T-helper 1 cell treated with Interleukin-12 subunit alpha and Interleukin-12 subunit beta and Interleukin-4 antibody, amounts not matched to agents 30 μg/mL and 1 μg/mL, for 36 hours (primary cell): Measurements from ENCODE around the gene PTPRM.

Experiments
- H3K27ac Mint-ChIP-seq: one replicate; pipeline ENCODE4 v1.8.0; 2021; ENCODE audit warnings: mild to moderate bottlenecking, mixed read lengths
- H3K27me3 Mint-ChIP-seq: one replicate; pipeline ENCODE4 v1.8.0; 2021; ENCODE audit warnings: low read depth, mixed read lengths
- H3K36me3 Mint-ChIP-seq: one replicate; pipeline ENCODE4 v1.8.0; 2021; ENCODE audit warnings: low read depth, mixed read lengths
- H3K4me1 Mint-ChIP-seq: one replicate; pipeline ENCODE4 v1.8.0; 2021; ENCODE audit warnings: low read depth, mixed read lengths
- H3K4me3 Mint-ChIP-seq: one replicate; pipeline ENCODE4 v1.8.0; 2021; ENCODE audit warnings: mild to moderate bottlenecking, moderate library complexity, mixed read lengths
- H3K9me3 Mint-ChIP-seq: one replicate; pipeline ENCODE4 v1.8.0; 2021; ENCODE audit warnings: mixed read lengths

The PTPRM gene

GRCh38 chr18:8097399-8097798 is 530.3 kb downstream of the PTPRM start:
- Mint-ChIP-seq H3K27me3 (no peaks in the 10 kb centered on the region), H3K4me3 (no peak overlapping the region), H3K9me3 (peaks cover 3% of the 10 kb centered on the region), H3K27ac (no peak overlapping the region), H3K4me1 (no peaks in the 10 kb centered on the region), H3K36me3 (no peaks in the 10 kb centered on the region)

- Mint-ChIP-seq H3K27ac (no peak overlapping the region), H3K4me1 (no peaks in the 10 kb centered on the region), H3K27me3 (no peaks in the 10 kb centered on the region), H3K36me3 (no peaks in the 10 kb centered on the region), H3K9me3 (peaks cover 3% of the 10 kb centered on the region), H3K4me3 (no peak overlapping the region)
Observed at GRCh38 chr18:8097927-8098326, 530.8 kb downstream of the PTPRM start.

DNA sequence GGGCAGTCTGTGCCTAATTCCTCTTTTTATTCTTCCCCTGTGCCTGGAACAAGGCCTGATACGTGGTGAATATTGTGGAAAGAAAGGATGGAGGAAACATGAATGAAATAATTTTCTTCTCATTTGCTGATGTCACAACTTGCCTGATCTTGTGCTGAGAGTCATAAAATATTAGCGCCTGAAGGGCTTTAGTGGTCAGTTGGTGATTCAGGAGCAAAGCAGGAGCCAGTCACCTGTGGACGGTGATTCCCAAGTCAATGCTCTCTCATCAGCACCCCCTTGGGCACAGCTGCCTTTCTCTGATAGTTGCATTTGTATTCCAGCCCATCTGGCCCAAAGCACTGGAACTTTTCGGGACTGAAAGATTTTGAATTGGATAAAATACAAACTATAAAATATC is 539.5 kb downstream of the PTPRM start:
- Mint-ChIP-seq H3K36me3 (no peaks in the 10 kb centered on the region), H3K9me3 (no peaks in the 10 kb centered on the region), H3K4me3 (no peak overlapping the region), H3K4me1 (no peaks in the 10 kb centered on the region), H3K27ac (no peak overlapping the region), H3K27me3 (no peaks in the 10 kb centered on the region)

GRCh38 chr18:8107426-8107825 is 540.3 kb downstream of the PTPRM start:
- no peak overlapping the region for H3K4me3 Mint-ChIP-seq
- no peaks in the 10 kb centered on the region for H3K27me3 Mint-ChIP-seq
- H3K27ac Mint-ChIP-seq = no peak overlapping the region
- no peaks in the 10 kb centered on the region for H3K36me3 Mint-ChIP-seq
- H3K4me1 Mint-ChIP-seq = no peaks in the 10 kb centered on the region
- no peaks in the 10 kb centered on the region for H3K9me3 Mint-ChIP-seq

DNA sequence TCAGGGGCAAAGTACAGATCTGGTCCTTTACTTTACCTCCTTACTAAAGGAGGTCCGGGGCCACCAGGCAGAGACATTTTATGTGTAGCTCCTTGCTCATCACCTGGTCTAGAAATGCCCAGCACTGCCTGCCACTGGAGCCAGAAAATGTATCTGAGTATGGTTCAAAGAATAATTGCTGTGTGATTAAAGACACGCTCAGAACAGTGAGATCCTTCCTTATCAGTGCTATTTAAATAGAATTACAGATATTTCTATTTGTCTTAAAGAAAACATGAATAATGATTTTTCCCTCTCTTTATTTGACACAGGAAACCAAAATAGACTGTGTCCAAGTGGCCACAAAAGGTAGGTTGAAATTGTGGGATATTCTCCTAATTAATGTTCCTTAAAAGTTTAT is 547.4 kb downstream of the PTPRM start:
- no peak overlapping the region for H3K4me3 Mint-ChIP-seq
- H3K27ac Mint-ChIP-seq = no peak overlapping the region
- H3K27me3 Mint-ChIP-seq = no peaks in the 10 kb centered on the region
- H3K36me3 Mint-ChIP-seq = no peaks in the 10 kb centered on the region
- H3K4me1 Mint-ChIP-seq = no peaks in the 10 kb centered on the region
- H3K9me3 Mint-ChIP-seq = no peaks in the 10 kb centered on the region

DNA sequence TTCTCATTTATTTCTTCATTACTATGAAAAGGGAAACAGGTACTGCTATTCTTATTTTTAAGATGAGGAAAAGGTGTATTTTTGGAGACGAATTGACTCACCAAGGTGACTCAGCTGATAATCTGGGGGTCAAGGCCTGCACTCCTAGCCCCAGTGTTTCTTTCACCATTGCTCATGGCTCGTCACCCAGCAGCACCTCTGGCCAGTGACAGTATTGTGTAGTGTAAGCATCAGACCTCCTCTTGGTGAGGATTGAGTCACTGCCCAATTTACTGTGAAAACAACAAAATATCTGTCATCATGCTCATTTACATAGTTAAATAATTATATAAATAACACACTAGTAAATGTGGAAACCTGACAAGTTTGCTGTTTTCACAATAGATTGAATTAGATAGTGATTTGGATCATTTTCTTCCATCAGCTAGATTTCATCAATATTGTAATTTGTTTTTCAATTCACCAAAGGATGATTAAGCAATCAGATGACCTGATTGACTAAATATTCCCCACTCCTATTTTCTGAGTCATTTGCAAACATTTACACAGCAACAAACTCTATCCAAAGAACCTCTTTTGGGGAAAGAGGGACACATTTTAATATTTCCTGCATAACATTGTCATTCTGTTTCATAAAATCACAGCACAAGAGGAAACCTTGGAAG is 549.4 kb downstream of the PTPRM start:
- Mint-ChIP-seq H3K4me3 (no peak overlapping the region), H3K36me3 (no peaks in the 10 kb centered on the region), H3K27ac (no peak overlapping the region), H3K27me3 (no peaks in the 10 kb centered on the region), H3K9me3 (no peaks in the 10 kb centered on the region), H3K4me1 (no peaks in the 10 kb centered on the region)

- Mint-ChIP-seq H3K4me3 (no peak overlapping the region), H3K4me1 (no peaks in the 10 kb centered on the region), H3K36me3 (no peaks in the 10 kb centered on the region), H3K9me3 (no peaks in the 10 kb centered on the region), H3K27me3 (no peaks in the 10 kb centered on the region), H3K27ac (no peak overlapping the region)
Observed at GRCh38 chr18:8117006-8117371, 549.9 kb downstream of the PTPRM start.

GRCh38 chr18:8121101-8121500 is 554.0 kb downstream of the PTPRM start:
- Mint-ChIP-seq H3K36me3 (no peaks in the 10 kb centered on the region), H3K4me3 (no peak overlapping the region), H3K4me1 (no peaks in the 10 kb centered on the region), H3K9me3 (no peaks in the 10 kb centered on the region), H3K27me3 (no peaks in the 10 kb centered on the region), H3K27ac (no peak overlapping the region)

GRCh38 chr18:8121942-8122480 is 554.9 kb downstream of the PTPRM start:
- Mint-ChIP-seq H3K9me3 (no peaks in the 10 kb centered on the region), H3K4me1 (no peaks in the 10 kb centered on the region), H3K27ac (no peak overlapping the region), H3K36me3 (no peaks in the 10 kb centered on the region), H3K27me3 (no peaks in the 10 kb centered on the region), H3K4me3 (no peak overlapping the region)

DNA sequence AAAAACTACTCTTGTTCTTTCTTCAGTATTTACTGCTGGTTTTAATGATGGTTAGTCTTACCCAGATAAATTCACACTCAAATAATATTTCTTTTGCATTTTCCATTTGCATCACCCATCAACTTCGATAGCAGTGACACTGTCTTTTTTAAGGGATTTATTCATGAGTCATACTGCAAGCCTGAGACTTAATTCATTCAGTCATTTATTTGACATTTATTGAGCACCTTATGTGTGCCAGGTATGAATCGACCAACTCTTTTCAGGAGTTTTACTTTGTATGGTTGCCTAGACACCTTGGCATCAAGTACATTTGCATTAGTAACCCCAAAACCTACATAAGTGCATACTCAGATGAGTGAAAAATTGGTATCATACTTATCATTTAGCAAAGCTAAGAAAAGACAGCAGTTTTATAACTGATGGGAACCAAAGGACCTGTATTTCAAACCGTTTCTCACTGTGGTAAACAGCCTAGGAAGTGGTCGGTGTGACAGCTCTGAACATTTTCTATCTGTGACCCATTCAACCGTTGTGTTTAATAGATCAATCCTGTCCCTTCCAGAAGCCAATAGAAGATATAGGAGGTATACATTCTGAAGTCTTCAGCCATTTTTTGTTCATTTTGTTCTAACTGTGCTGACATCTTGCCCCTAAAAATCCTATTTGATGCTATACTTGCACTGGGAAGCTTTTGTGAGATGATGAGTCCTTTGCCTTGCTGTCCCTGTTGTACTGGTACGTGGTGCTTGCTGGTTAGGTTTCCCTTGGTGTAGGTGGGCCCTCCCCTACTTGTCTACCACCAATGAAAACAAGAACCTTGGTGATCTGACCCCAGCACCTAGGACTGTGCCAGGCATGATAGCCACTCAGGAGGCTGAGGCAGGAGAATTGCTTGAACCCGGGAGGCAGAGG is 557.4 kb downstream of the PTPRM start:
- no peaks in the 10 kb centered on the region for H3K9me3 Mint-ChIP-seq
- no peaks in the 10 kb centered on the region for H3K4me1 Mint-ChIP-seq
- H3K27ac Mint-ChIP-seq = no peak overlapping the region
- no peak overlapping the region for H3K4me3 Mint-ChIP-seq
- no peaks in the 10 kb centered on the region for H3K27me3 Mint-ChIP-seq
- no peaks in the 10 kb centered on the region for H3K36me3 Mint-ChIP-seq

DNA sequence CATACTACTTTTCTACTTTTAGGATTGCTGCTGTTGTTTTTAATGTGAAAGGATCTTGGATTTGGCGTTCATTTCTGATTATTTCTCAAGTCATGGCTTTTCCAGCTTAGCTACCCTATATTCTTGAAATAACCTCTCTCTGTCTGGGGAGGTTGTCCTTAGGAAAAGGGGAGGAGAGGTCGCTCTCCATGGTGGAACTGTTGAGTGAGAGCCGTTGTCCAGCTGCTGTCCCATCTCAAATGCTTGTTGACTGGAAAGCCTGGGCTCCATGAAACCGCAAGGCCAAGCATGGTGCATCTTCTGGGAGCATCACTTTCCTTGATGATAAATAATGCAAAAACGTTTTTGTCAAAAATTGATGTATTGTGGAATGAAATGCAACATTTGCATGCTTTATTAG is 563.0 kb downstream of the PTPRM start:
- Mint-ChIP-seq H3K4me3 (no peak overlapping the region), H3K27ac (no peak overlapping the region), H3K27me3 (no peaks in the 10 kb centered on the region), H3K4me1 (no peaks in the 10 kb centered on the region), H3K9me3 (no peaks in the 10 kb centered on the region), H3K36me3 (no peaks in the 10 kb centered on the region)

- Mint-ChIP-seq H3K36me3 (no peaks in the 10 kb centered on the region), H3K4me1 (no peaks in the 10 kb centered on the region), H3K27ac (no peak overlapping the region), H3K4me3 (no peak overlapping the region), H3K9me3 (no peaks in the 10 kb centered on the region), H3K27me3 (no peaks in the 10 kb centered on the region)
Observed at GRCh38 chr18:8133032-8133431, 565.9 kb downstream of the PTPRM start.

DNA sequence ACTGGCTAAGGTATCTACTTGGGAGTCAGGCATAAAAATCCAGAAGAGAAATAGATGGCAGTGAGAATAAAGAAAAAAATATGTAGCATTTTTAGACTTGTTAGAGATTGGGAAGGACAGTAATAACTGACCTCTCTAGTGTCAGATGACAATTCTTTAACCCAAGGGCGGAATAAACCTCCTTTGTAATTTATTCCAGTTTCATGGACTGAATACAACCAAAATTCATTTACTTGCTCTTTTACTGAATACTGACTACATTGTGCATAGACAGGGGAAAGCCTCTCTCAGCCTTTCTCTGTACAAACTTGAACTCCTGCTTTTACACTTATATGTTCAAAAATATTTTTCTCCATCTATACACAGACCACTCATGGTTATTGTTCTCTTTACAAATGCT is 566.8 kb downstream of the PTPRM start:
- no peak overlapping the region for H3K4me3 Mint-ChIP-seq
- no peaks in the 10 kb centered on the region for H3K4me1 Mint-ChIP-seq
- peaks cover 3% of the 10 kb centered on the region for H3K9me3 Mint-ChIP-seq
- H3K27ac Mint-ChIP-seq = no peak overlapping the region
- H3K36me3 Mint-ChIP-seq = no peaks in the 10 kb centered on the region
- no peaks in the 10 kb centered on the region for H3K27me3 Mint-ChIP-seq

DNA sequence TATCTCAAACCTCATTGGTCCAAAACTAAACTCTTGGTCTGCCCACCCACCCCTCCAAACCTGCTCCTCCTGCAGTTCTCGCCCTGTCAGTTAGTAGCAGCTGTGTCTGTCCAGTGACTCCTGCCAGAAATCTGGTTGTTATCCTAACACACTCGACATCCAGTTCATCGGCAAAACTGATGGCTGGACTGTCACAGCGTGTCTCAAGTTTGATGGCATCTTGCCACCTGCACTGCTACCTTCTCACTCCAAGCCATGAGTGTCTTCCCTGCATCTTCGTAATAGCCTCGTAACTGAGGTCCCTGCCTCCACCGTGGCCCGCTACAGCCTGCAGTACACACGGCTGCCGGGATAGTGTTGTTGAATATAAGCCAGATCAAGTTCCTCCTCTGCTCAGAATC is 572.0 kb downstream of the PTPRM start:
- no peak overlapping the region for H3K27ac Mint-ChIP-seq
- no peaks in the 10 kb centered on the region for H3K36me3 Mint-ChIP-seq
- H3K4me3 Mint-ChIP-seq = no peak overlapping the region
- H3K4me1 Mint-ChIP-seq = no peaks in the 10 kb centered on the region
- no peaks in the 10 kb centered on the region for H3K27me3 Mint-ChIP-seq
- peaks cover 6% of the 10 kb centered on the region for H3K9me3 Mint-ChIP-seq

GRCh38 chr18:8139891-8140406 is 572.8 kb downstream of the PTPRM start:
- no peak overlapping the region for H3K4me3 Mint-ChIP-seq
- H3K27me3 Mint-ChIP-seq = no peaks in the 10 kb centered on the region
- no peaks in the 10 kb centered on the region for H3K36me3 Mint-ChIP-seq
- H3K9me3 Mint-ChIP-seq = peaks cover 6% of the 10 kb centered on the region
- no peak overlapping the region for H3K27ac Mint-ChIP-seq
- no peaks in the 10 kb centered on the region for H3K4me1 Mint-ChIP-seq
